Measurements from ENCODE around the gene DTNB.

Gene DTNB

DNA sequence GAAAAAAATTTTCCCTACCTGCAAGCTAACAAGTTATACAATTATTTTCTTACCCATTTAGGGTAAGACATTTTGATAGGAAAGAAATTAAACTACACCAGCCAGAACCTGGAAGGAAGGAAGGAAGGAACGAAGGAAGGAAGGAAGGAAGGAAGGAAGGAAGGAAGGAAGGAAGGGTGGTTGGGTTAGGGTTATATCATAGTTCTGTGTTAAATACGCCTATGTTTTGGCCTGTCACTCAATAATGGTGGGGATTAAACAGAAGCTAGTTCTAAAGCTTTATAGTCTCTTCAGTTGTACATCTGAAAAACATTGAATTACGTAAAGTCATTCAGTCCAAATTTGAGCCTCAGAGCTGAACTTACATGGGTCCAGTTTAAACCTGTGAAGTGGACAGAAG, 256.7 kb downstream of the DTNB start:
- TF ChIP-seq CTCF (IDR thresholded peaks at IDR 0.05), result no peak

- TF ChIP-seq CTCF (IDR thresholded peaks at IDR 0.05), result no peak
These were observed 258.6 kb downstream of the DTNB start for GRCh38 chr2:25414781-25415180.

- TF ChIP-seq CTCF (IDR thresholded peaks at IDR 0.05), result no peak
These were observed 261.6 kb downstream of the DTNB start for GRCh38 chr2:25411753-25412152.

- TF ChIP-seq CTCF (IDR thresholded peaks at IDR 0.05), result no peak
These were observed 262.1 kb downstream of the DTNB start for GRCh38 chr2:25411281-25411680.

- TF ChIP-seq CTCF (IDR thresholded peaks at IDR 0.05), result no peak
These were observed 263.0 kb downstream of the DTNB start for GRCh38 chr2:25410370-25410769.

DNA sequence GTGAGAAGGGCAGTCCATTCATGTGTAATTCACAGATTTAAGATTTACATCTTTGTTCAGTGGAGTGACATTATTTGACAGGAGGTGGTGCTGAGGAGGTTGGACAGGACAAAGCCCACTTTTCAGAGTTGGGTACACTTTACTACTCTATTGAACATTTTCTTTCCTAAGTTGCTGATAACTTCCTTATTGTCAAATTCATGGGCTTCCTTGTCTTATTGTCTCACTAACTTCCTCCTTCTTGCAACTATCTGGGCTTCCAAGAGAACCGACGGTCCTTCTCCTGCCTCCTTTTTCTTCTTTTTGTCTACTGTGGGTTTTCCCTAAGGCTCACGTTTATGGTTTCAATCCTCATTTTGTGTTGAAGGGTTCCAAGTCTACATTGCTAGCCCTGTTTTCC, 263.9 kb downstream of the DTNB start:
- no peak for TF ChIP-seq CTCF (IDR thresholded peaks at IDR 0.05)

DNA sequence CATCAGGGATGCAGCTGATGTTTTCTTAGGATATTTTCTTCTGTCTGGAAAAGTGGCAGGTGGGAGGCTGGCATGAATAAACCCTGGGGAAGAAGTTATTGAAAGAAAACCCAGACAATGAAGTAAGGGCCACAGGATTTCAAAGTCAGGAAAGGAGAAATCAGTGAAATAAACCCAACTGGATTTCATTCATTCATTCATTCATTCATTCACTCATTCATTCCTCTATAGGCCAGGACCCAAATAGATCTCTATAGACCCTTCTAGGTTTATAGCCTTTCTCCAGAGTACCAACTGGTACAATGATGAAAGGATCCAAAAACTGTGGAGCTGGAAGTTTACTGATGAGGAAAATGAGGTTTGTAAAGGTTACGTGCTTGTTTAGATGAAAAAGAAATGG, 264.3 kb downstream of the DTNB start:
- TF ChIP-seq CTCF (IDR thresholded peaks at IDR 0.05), result no peak

DNA sequence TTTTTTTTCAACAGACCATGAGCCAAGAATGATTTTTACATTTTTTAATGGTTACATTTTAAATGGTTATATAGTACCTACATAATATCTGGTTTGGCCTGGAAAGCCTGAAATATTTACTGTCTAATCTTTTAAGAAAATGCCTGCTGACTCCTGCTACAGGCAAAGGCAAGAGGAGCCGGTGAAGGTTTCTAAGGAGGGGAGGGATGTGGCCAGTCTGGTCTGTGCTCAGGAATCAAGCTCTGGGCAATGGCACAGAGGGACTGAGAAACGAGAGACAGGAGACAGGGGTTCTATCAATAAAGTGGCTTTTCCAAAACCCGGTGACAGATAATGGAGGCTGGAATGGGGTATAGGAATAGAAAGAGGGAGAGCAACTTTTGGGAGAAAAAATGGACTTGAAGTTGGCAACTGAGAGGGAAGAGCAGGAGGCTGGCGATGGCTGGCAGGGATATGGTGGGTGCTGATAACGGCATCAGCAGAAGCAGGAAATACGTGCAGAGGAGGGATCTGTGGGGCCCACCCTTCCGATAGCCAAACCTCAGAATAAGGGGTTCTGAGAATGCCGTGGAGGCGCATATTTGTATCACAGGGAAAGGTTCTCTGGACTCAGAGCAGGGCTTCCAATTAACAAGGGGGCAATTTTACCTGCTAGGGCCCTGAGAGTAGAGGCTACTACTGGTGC, 267.6 kb downstream of the DTNB start:
- TF ChIP-seq CTCF (IDR thresholded peaks at IDR 0.05), result no peak

Measured in LNCAP (cell line).